A673 (cell line): ENCODE measurements around the gene CX3CL1. TPM values are rescaled to one million over a fixed set of nuclear protein-coding genes. Genes with fewer than 3 reads are reported as not detected.

Source experiments
- BruUV-seq: library from RNA; stranded (reverse); fragments of 400-500 nt; replicated peaks from 2 replicates; lab custom pipeline; 2021; lab: Mats Ljungman, UMichigan
- CTCF ChIA-PET: fragments of 300-600 bp; sonication (Branson Sonifier 250); formaldehyde crosslinking; loops from one replicate; lab custom pipeline; 2022; ENCODE audit warnings: antibody characterized with exemption; lab: Charles Lee
- POLR2A ChIA-PET: fragments of 300-600 bp; sonication (Branson Sonifier 250); formaldehyde crosslinking; loops from one replicate; lab custom pipeline; 2022; ENCODE audit warnings: antibody characterized with exemption; ENCODE audit not compliant: low non-redundant PET; lab: Charles Lee
- DNase-seq: peaks from one replicate; pipeline ENCODE4 v3.0.0-alpha.2; 2015; ENCODE audit warnings: low spot score
- H3K27ac ChIP-seq: fragments of 200-600 bp; sonication (generic); 2 replicates; pipeline ENCODE4 v1.5.1; 2016; ENCODE audit warnings: mixed run types, low read depth, mild to moderate bottlenecking, mixed read lengths, antibody characterized with exemption, low read length; ENCODE audit not compliant: poor library complexity, severe bottlenecking
- H3K27me3 ChIP-seq: fragments of 200-600 bp; sonication (generic); replicated peaks from 2 replicates; pipeline ENCODE4 v1.6.1; 2017; ENCODE audit warnings: mixed run types, low read depth, mild to moderate bottlenecking, mixed read lengths, antibody characterized with exemption, low read length; ENCODE audit not compliant: insufficient read depth, poor library complexity
- H3K36me3 ChIP-seq: fragments of 200-600 bp; sonication (generic); 2 replicates; pipeline ENCODE4 v1.6.1; 2016; ENCODE audit warnings: mixed run types, mild to moderate bottlenecking, mixed read lengths, antibody characterized with exemption, low read length; ENCODE audit not compliant: insufficient read depth, poor library complexity, severe bottlenecking
- H3K4me1 ChIP-seq: fragments of 200-600 bp; sonication (generic); 2 replicates; pipeline ENCODE4 v1.6.1; 2017; ENCODE audit warnings: mixed run types, mild to moderate bottlenecking, mixed read lengths, antibody characterized with exemption, low read length; ENCODE audit not compliant: insufficient read depth, poor library complexity, severe bottlenecking
- H3K4me3 ChIP-seq: fragments of 200-600 bp; sonication (generic); 2 replicates; pipeline ENCODE4 v1.5.1; 2016; ENCODE audit warnings: low read depth, mixed run types, mild to moderate bottlenecking, mixed read lengths, low read length; ENCODE audit not compliant: poor library complexity, severe bottlenecking
- H3K9me3 ChIP-seq: fragments of 200-600 bp; sonication (generic); 2 replicates; pipeline ENCODE4 v1.6.1; 2016; ENCODE audit warnings: mixed run types, low read depth, mild to moderate bottlenecking, mixed read lengths, antibody characterized with exemption, low read length; ENCODE audit not compliant: poor library complexity, severe bottlenecking
- CTCF ChIP-seq: fragments of 300-800, 200-600 bp; sonication (generic); conservative IDR thresholded peaks from 2 replicates; pipeline ENCODE4 v1.5.1; 2017; ENCODE audit warnings: low read depth, mild to moderate bottlenecking, antibody characterized with exemption, low read length, moderate library complexity, mixed read lengths
- EZH2 ChIP-seq: fragments of 200-600 bp; sonication (generic); IDR thresholded peaks from 2 replicates; pipeline ENCODE4 v1.6.1; 2017; ENCODE audit warnings: borderline replicate concordance, low read depth, mild to moderate bottlenecking, mixed read lengths, antibody characterized with exemption, low read length; ENCODE audit not compliant: poor library complexity, severe bottlenecking
- intact Hi-C: fragments of 100-400 bp; cut with micrococcal nuclease; formaldehyde crosslinking; loops from one replicate; pipeline ENCODE4 v1.10.0; 2022; ENCODE audit not compliant: unreplicated experiment
- total RNA-seq: library from RNA; stranded (reverse); gene quantifications from 2 replicates; pipeline ENCODE4 v1.2.3, GENCODE V29; 2021

CX3CL1 gene
- total RNA-seq, 1 experiment from 2014 or later: not detected

DNA sequence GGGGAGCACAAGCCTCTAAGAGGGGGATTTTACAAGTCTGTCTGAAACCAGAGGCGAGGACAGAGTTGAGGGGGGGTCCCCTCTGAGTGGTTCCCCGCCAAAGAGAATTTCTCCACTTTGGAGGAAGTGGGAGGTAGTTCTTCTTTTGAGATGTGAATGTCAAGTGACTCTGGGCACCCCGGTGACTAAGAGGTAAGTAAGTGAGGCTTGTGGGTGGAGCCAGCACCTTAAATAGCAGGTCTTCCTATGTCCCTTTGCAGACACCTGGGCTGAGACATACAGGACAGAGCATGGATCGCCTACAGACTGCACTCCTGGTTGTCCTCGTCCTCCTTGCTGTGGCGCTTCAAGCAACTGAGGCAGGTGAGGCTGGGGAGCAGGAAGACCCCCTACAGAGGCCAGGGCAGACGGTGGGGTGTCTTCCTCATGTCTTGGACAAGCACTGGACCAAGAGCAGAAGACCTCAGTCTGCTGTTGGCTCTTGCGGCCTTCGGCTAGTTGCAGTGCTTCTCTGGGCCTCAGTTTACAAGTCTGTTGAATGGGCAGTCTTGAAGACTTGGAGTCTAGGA is 13.7 kb upstream of the CX3CL1 start, which contains the start of gene CCL22:
TSS of gene CCL22 (plus strand) at position 257 of the 569 bp plus-strand sequence. CDS start at position 291, 34 bp downstream.
- H3K27ac ChIP-seq: no peak within 1 kb of the TSS
- H3K36me3 ChIP-seq: no peaks in the 10 kb centered on the region
- TF ChIP-seq EZH2 (no peak), CTCF (no peak)
- no peaks in the 10 kb centered on the region for H3K27me3 ChIP-seq
- no TSS peak for BruUV-seq
- H3K9me3 ChIP-seq: no peaks in the 10 kb centered on the region
- no peak for DNase-seq
- intact Hi-C loops: no loop called here
- H3K4me1 ChIP-seq: no peaks in the 10 kb centered on the region
- H3K4me3 ChIP-seq: no peak within 1 kb of the TSS
- CTCF ChIA-PET: no interaction called here
- POLR2A ChIA-PET: no interaction called here

DNA sequence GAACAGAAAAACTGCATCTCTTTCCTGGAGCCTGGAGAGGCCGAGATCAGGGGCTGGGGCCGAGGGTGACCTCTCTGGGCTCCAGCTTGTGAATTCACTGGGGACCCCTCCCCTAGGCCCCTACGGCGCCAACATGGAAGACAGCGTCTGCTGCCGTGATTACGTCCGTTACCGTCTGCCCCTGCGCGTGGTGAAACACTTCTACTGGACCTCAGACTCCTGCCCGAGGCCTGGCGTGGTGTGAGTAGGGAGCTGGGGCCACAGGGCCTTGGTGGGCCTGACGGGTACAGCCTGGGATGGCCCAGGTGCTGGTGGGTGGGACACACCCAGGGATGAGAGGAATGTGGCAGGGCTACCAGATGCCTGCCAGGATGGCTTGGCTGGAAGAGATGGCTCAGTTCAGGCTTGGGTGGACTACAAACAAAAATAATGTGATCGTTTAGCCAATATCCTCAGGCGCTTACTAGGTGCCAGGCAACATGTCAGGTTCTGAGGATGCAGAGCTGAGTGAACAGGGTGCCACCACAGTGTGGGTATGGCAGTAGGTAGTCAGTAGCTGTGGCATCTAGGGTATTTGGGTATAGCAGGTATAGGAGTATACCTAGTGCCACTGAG is 11.9 kb upstream of the CX3CL1 start:
- H3K27me3 ChIP-seq: no peaks in the 10 kb centered on the region
- ChIA-PET CTCF (no interaction called here), POLR2A (interaction anchor here (0.7 kb wide), 1 partner anchor 49 kb away, joined by 3 read pairs; no protein-coding TSS in a partner anchor)
- no peaks in the 10 kb centered on the region for H3K9me3 ChIP-seq
- intact Hi-C loops: no loop called here
- no peaks in the 10 kb centered on the region for H3K4me1 ChIP-seq
- H3K4me3 ChIP-seq: no peak overlapping the region
- DNase-seq: no peak
- no peak for TF ChIP-seq EZH2
- TF ChIP-seq CTCF: no peak
- no peaks in the 10 kb centered on the region for H3K36me3 ChIP-seq
- no TSS peak for BruUV-seq
- no peak overlapping the region for H3K27ac ChIP-seq

DNA sequence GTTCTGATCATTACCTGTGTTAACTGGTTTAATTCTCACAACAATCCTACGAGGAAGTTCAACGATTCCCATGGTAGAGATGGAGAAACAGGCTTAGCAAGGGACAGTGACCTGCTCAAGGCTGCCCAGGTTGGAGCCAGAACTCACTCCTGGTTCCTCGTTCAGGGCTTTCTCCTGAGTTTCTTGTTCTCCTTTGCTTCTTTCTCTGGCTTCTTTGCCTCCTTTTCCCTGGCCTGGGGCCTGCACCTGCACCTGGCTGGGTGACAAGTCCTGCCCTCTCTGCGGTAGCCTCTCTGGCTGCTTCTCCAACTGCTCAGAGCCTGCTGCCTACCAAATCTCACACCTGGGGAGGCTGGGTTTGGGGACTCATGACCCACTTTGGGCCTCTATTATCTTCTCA is 10.9 kb upstream of the CX3CL1 start:
- intact Hi-C loops: no loop called here
- no peak overlapping the region for H3K27ac ChIP-seq
- TF ChIP-seq EZH2 (no peak), CTCF (no peak)
- POLR2A ChIA-PET: no interaction called here
- no peak for DNase-seq
- CTCF ChIA-PET: no interaction called here
- H3K27me3 ChIP-seq: no peaks in the 10 kb centered on the region
- no peaks in the 10 kb centered on the region for H3K9me3 ChIP-seq
- H3K4me1 ChIP-seq: no peaks in the 10 kb centered on the region
- no peaks in the 10 kb centered on the region for H3K36me3 ChIP-seq
- BruUV-seq: no TSS peak
- no peak overlapping the region for H3K4me3 ChIP-seq
